Type B pancreatic cell (in vitro differentiated cells): Measurements from ENCODE around the gene ILK. TPM values are rescaled to one million over a fixed set of nuclear protein-coding genes. Genes with fewer than 3 reads are reported as not detected.

Experiments
- DNase-seq: peaks from one replicate; pipeline ENCODE4 v3.0.0; 2021; ENCODE audit warnings: mixed read lengths; ENCODE audit not compliant: unreplicated experiment; ENCODE audit errors: extremely low spot score
- H3K27ac Mint-ChIP-seq: 2 replicates; pipeline ENCODE4 v1.8.0; 2021; ENCODE audit warnings: mild to moderate bottlenecking, mixed read lengths
- H3K27me3 Mint-ChIP-seq: 2 replicates; pipeline ENCODE4 v1.8.0; 2021; ENCODE audit warnings: mixed read lengths
- H3K36me3 Mint-ChIP-seq: 2 replicates; pipeline ENCODE4 v1.8.0; 2021; ENCODE audit warnings: mixed read lengths
- H3K4me1 Mint-ChIP-seq: one replicate; pipeline ENCODE4 v1.8.0; 2021; ENCODE audit warnings: mixed read lengths; ENCODE audit not compliant: unreplicated experiment
- H3K4me3 Mint-ChIP-seq: 2 replicates; pipeline ENCODE4 v1.8.0; 2021; ENCODE audit warnings: mild to moderate bottlenecking, mixed read lengths
- H3K9me3 Mint-ChIP-seq: 2 replicates; pipeline ENCODE4 v1.8.0; 2021; ENCODE audit warnings: mixed read lengths
- CTCF ChIP-seq: fragments of 200-600 bp; sonication (generic); conservative IDR thresholded peaks from 2 replicates; pipeline ENCODE4 v1.5.0; 2021; ENCODE audit warnings: antibody characterized with exemption, mild to moderate bottlenecking
- total RNA-seq: library from RNA; stranded (reverse); gene quantifications from 2 replicates; pipeline ENCODE4 v1.2.1, GENCODE V29; 2021; ENCODE audit warnings: low replicate concordance

ILK gene
- total RNA-seq, 1 donor from 2014 or later, result 135 TPM

GRCh38 chr11:6647836-6648235, 44.3 kb downstream of the ILK start:
- TF ChIP-seq CTCF, result no peak
- H3K27me3 Mint-ChIP-seq, result no peaks in the 10 kb centered on the region
- no peaks in the 10 kb centered on the region for H3K4me1 Mint-ChIP-seq
- no peaks in the 10 kb centered on the region for H3K9me3 Mint-ChIP-seq
- H3K4me3 Mint-ChIP-seq, result no peak overlapping the region
- no peak overlapping the region for H3K27ac Mint-ChIP-seq
- no peaks in the 10 kb centered on the region for H3K36me3 Mint-ChIP-seq
- DNase-seq, result no peak

GRCh38 chr11:6648501-6648900, 44.9 kb downstream of the ILK start:
- H3K27ac Mint-ChIP-seq, result no peak overlapping the region
- H3K9me3 Mint-ChIP-seq, result no peaks in the 10 kb centered on the region
- DNase-seq, result no peak
- H3K27me3 Mint-ChIP-seq, result no peaks in the 10 kb centered on the region
- H3K4me3 Mint-ChIP-seq, result no peak overlapping the region
- H3K4me1 Mint-ChIP-seq, result no peaks in the 10 kb centered on the region
- no peaks in the 10 kb centered on the region for H3K36me3 Mint-ChIP-seq
- no peak for TF ChIP-seq CTCF

GRCh38 chr11:6650104-6650503, 46.5 kb downstream of the ILK start:
- Mint-ChIP-seq H3K4me3 (no peak overlapping the region), H3K27me3 (no peaks in the 10 kb centered on the region), H3K27ac (no peak overlapping the region), H3K4me1 (no peaks in the 10 kb centered on the region), H3K36me3 (no peaks in the 10 kb centered on the region), H3K9me3 (no peaks in the 10 kb centered on the region)
- no peak for DNase-seq
- no peak for TF ChIP-seq CTCF

- no peak overlapping the region for H3K4me3 Mint-ChIP-seq
These were observed 47.4 kb downstream of the ILK start for GRCh38 chr11:6650980-6651379.

GRCh38 chr11:6652182-6652581, 48.6 kb downstream of the ILK start:
- Mint-ChIP-seq H3K27ac (no peak overlapping the region), H3K4me1 (peaks cover 8% of the 10 kb centered on the region), H3K27me3 (peaks cover 13% of the 10 kb centered on the region), H3K36me3 (no peaks in the 10 kb centered on the region), H3K4me3 (no peak overlapping the region), H3K9me3 (no peaks in the 10 kb centered on the region)
- TF ChIP-seq CTCF, result no peak
- DNase-seq, result no peak

More at GRCh38 chr11:6650980-6651379, 47.4 kb downstream of the ILK start:
- no peaks in the 10 kb centered on the region for H3K36me3 Mint-ChIP-seq
- no peak for TF ChIP-seq CTCF
- no peaks in the 10 kb centered on the region for H3K4me1 Mint-ChIP-seq
- H3K27ac Mint-ChIP-seq, result no peak overlapping the region
- DNase-seq, result no peak
- H3K27me3 Mint-ChIP-seq, result peaks cover 1% of the 10 kb centered on the region
- H3K9me3 Mint-ChIP-seq, result no peaks in the 10 kb centered on the region

- Mint-ChIP-seq H3K4me3 (no peak overlapping the region), H3K9me3 (no peaks in the 10 kb centered on the region), H3K4me1 (peaks cover 9% of the 10 kb centered on the region), H3K27me3 (peaks cover 17% of the 10 kb centered on the region), H3K27ac (no peak overlapping the region), H3K36me3 (no peaks in the 10 kb centered on the region)
- TF ChIP-seq CTCF, result no peak
- DNase-seq, result no peak
These were observed 49.5 kb downstream of the ILK start for GRCh38 chr11:6653097-6653496.
